ENCODE measurements around the gene PXDN.
"Not testable (repeated sequence)": the region's sequence is repeated elsewhere in the genome, so short reads cannot be mapped to it uniquely, and the experiment has no call there.

PXDN gene

DNA sequence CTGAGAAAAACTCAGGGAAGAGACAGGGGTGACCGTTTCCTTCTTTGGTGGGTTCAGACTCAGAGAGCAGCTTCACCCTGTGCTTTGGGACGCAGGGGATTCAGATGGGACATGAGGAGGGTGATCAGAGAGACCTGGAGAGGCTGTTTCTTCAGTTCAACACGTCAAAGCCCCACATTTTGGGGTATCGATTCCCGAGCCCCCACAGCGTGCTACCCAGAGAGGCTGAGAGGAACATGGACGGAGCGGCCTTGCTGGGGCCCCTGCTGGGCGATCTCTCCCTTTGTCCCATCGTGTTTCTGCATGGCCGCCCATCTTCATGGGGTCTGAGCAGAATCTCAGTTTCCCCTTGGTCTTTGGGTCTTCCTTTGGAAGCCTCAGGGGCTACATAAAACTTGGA is 38.2 kb upstream of the PXDN start:
- no peak overlapping the region for H3K4me3 ChIP-seq (IDR thresholded peaks at IDR 0.05; ENCODE audit: insufficient read depth, low read depth, low read length)
- no peak overlapping the region for H3K9ac ChIP-seq
- no peak overlapping the region for H2AFZ ChIP-seq (ENCODE audit: low read depth)
- H3K36me3 ChIP-seq (ENCODE audit: insufficient read depth) = no peaks in the 10 kb centered on the region
- H3K4me2 ChIP-seq = no peak overlapping the region
- no peak overlapping the region for H3K27ac ChIP-seq
- TF ChIP-seq, protein P1, sequence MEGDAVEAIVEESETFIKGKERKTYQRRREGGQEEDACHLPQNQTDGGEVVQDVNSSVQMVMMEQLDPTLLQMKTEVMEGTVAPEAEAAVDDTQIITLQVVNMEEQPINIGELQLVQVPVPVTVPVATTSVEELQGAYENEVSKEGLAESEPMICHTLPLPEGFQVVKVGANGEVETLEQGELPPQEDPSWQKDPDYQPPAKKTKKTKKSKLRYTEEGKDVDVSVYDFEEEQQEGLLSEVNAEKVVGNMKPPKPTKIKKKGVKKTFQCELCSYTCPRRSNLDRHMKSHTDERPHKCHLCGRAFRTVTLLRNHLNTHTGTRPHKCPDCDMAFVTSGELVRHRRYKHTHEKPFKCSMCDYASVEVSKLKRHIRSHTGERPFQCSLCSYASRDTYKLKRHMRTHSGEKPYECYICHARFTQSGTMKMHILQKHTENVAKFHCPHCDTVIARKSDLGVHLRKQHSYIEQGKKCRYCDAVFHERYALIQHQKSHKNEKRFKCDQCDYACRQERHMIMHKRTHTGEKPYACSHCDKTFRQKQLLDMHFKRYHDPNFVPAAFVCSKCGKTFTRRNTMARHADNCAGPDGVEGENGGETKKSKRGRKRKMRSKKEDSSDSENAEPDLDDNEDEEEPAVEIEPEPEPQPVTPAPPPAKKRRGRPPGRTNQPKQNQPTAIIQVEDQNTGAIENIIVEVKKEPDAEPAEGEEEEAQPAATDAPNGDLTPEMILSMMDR (conservative IDR thresholded peaks at IDR 0.05; ENCODE audit: low read depth, low read length) = no peak
- H3K79me2 ChIP-seq (ENCODE audit: insufficient read depth, low read depth) = no peaks in the 10 kb centered on the region
- H3K27me3 ChIP-seq (ENCODE audit: insufficient read depth, low read depth) = no peaks in the 10 kb centered on the region
- no peaks in the 10 kb centered on the region for H3K4me1 ChIP-seq (ENCODE audit: low read depth, poor library complexity, severe bottlenecking)
- H4K20me1 ChIP-seq (ENCODE audit: insufficient read depth) = no peaks in the 10 kb centered on the region

DNA sequence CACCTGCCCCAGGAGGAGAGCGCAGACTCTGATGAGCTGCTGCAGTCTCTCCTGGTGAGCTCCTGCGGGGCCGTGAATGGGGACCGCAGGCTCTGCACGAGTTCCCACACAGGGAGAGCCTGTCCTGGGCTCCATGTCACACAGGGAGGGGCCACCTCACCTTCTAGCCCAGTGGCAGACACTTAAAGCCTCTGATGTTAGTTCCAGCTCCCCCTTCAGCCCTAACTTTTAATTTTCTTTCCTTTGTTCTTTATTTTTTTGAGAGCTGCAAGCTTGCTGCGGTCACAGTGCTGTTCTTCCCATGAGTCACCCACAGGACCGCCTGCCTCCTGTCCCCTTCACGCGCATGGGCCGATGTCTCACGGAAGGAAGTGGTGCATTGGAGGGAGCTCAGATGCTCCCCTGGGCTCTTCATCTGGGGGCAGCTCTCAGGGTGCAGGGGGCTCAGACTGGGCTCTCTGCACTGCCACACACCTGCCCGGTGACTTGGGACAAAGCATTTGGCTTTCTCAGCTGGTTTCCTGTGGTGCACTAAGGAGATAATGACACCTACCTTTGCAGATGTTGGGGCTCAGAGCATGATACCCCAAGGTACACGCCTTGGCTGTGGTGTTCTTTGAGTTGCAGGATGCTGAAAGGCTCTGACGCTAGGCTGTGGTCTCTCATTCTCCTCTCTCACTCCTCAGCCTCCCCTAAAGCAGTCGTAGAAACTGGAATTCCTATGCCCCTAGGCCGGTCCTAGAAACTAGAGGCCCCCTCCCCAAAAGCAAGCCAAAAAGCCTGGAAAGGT is 37.2 kb upstream of the PXDN start:
- no peaks in the 10 kb centered on the region for H3K27me3 ChIP-seq (ENCODE audit: insufficient read depth, low read depth)

DNA sequence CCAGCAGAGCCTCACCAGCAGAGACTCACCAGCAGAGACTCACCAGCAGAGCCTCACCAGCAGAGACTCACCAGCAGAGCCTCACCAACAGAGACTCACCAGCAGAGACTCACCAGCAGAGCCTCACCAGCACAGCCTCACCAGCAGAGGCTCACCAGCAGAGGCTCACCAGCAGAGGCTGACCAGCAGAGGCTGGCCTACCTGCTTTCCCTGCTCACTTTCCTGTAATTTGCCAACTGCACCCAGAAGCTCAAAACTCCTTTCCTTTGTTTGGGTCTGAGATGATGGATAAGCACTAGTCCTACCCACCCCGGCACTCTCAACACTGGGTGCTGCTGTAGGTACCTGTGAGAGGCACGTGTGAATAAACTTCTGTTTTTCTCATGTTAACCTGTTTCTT is 36.4 kb upstream of the PXDN start:
- Histone ChIP-seq H3K36me3 (ENCODE audit: insufficient read depth) (no peaks in the 10 kb centered on the region), H3K79me2 (ENCODE audit: insufficient read depth, low read depth) (no peaks in the 10 kb centered on the region), H3K4me1 (ENCODE audit: low read depth, poor library complexity, severe bottlenecking) (no peaks in the 10 kb centered on the region), H4K20me1 (ENCODE audit: insufficient read depth) (no peaks in the 10 kb centered on the region), H3K4me2 (no peak overlapping the region), H3K4me3 (IDR thresholded peaks at IDR 0.05; ENCODE audit: insufficient read depth, low read depth, low read length) (no peak overlapping the region), H2AFZ (ENCODE audit: low read depth) (no peak overlapping the region), H3K9ac (no peak overlapping the region), H3K27me3 (ENCODE audit: insufficient read depth, low read depth) (no peaks in the 10 kb centered on the region), H3K27ac (no peak overlapping the region)
- TF ChIP-seq, protein P1 (conservative IDR thresholded peaks at IDR 0.05; ENCODE audit: low read depth, low read length) = no peak

More for the DNA sequence above, 37.2 kb upstream of the PXDN start:
- Histone ChIP-seq H3K9ac (no peak overlapping the region), H2AFZ (ENCODE audit: low read depth) (no peak overlapping the region), H3K4me3 (IDR thresholded peaks at IDR 0.05; ENCODE audit: insufficient read depth, low read depth, low read length) (no peak overlapping the region), H4K20me1 (ENCODE audit: insufficient read depth) (no peaks in the 10 kb centered on the region), H3K4me1 (ENCODE audit: low read depth, poor library complexity, severe bottlenecking) (no peaks in the 10 kb centered on the region), H3K36me3 (ENCODE audit: insufficient read depth) (no peaks in the 10 kb centered on the region), H3K79me2 (ENCODE audit: insufficient read depth, low read depth) (no peaks in the 10 kb centered on the region), H3K4me2 (no peak overlapping the region), H3K27ac (no peak overlapping the region)
- TF ChIP-seq, protein P1 (conservative IDR thresholded peaks at IDR 0.05; ENCODE audit: low read depth, low read length) = no peak

GRCh38 chr2:1780054-1780453 is 35.7 kb upstream of the PXDN start:
- H3K27me3 ChIP-seq (ENCODE audit: insufficient read depth, low read depth); H3K9ac ChIP-seq; H4K20me1 ChIP-seq (ENCODE audit: insufficient read depth); H3K27ac ChIP-seq; H3K36me3 ChIP-seq (ENCODE audit: insufficient read depth); H3K79me2 ChIP-seq (ENCODE audit: insufficient read depth, low read depth); H3K4me3 ChIP-seq (IDR thresholded peaks at IDR 0.05; ENCODE audit: insufficient read depth, low read depth, low read length); H3K4me2 ChIP-seq; H2AFZ ChIP-seq (ENCODE audit: low read depth); H3K4me1 ChIP-seq (ENCODE audit: low read depth, poor library complexity, severe bottlenecking): not testable (repeated sequence)

GRCh38 chr2:1778566-1778965 is 34.3 kb upstream of the PXDN start:
- no peaks in the 10 kb centered on the region for H3K27me3 ChIP-seq (ENCODE audit: insufficient read depth, low read depth)
- no peaks in the 10 kb centered on the region for H3K79me2 ChIP-seq (ENCODE audit: insufficient read depth, low read depth)
- no peak overlapping the region for H3K4me2 ChIP-seq
- no peaks in the 10 kb centered on the region for H3K36me3 ChIP-seq (ENCODE audit: insufficient read depth)
- H2AFZ ChIP-seq (ENCODE audit: low read depth) = no peak overlapping the region
- H4K20me1 ChIP-seq (ENCODE audit: insufficient read depth) = no peaks in the 10 kb centered on the region
- TF ChIP-seq, protein P1 (conservative IDR thresholded peaks at IDR 0.05; ENCODE audit: low read depth, low read length) = no peak
- H3K4me3 ChIP-seq (IDR thresholded peaks at IDR 0.05; ENCODE audit: insufficient read depth, low read depth, low read length) = no peak overlapping the region
- H3K27ac ChIP-seq = no peak overlapping the region
- H3K9ac ChIP-seq = no peak overlapping the region
- H3K4me1 ChIP-seq (ENCODE audit: low read depth, poor library complexity, severe bottlenecking) = no peaks in the 10 kb centered on the region
